GM19099 (cell line): ENCODE measurements around the gene RUVBL1.

Source experiments
- POLR2A ChIP-seq: IDR thresholded peaks from 3 replicates; pipeline ENCODE4 v1.6.1; 2011; ENCODE audit warnings: low read depth; ENCODE audit not compliant: insufficient read length; ENCODE audit errors: extremely low read depth

Gene RUVBL1

DNA sequence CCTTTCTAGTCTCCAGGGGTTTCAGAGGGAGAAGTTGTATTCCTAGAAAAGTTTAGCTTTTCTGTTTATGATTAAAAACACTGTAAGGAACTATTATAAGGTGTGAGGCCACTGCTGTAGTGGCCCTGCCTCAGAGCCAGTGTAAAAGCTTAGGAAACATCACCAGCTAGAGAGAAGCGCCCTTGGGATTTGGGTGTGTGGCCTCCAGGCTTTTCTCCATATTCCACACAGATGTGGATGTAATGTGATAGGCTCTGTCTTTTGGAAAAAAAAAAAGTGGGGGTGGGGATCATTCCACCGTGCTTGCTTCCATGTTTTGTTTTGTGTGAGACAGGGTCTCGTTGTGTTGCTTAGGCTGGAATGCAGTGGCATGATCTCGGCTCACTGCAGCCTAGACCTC lies 57.5 kb downstream of the RUVBL1 start:
- no peak for TF ChIP-seq POLR2A

- no peak for TF ChIP-seq POLR2A
These were observed 58.6 kb downstream of the RUVBL1 start for GRCh38 chr3:128064962-128065361.

GRCh38 chr3:128063865-128064264 lies 59.7 kb downstream of the RUVBL1 start:
- TF ChIP-seq POLR2A = no peak

GRCh38 chr3:128062033-128062745 lies 61.4 kb downstream of the RUVBL1 start:
- no peak for TF ChIP-seq POLR2A

DNA sequence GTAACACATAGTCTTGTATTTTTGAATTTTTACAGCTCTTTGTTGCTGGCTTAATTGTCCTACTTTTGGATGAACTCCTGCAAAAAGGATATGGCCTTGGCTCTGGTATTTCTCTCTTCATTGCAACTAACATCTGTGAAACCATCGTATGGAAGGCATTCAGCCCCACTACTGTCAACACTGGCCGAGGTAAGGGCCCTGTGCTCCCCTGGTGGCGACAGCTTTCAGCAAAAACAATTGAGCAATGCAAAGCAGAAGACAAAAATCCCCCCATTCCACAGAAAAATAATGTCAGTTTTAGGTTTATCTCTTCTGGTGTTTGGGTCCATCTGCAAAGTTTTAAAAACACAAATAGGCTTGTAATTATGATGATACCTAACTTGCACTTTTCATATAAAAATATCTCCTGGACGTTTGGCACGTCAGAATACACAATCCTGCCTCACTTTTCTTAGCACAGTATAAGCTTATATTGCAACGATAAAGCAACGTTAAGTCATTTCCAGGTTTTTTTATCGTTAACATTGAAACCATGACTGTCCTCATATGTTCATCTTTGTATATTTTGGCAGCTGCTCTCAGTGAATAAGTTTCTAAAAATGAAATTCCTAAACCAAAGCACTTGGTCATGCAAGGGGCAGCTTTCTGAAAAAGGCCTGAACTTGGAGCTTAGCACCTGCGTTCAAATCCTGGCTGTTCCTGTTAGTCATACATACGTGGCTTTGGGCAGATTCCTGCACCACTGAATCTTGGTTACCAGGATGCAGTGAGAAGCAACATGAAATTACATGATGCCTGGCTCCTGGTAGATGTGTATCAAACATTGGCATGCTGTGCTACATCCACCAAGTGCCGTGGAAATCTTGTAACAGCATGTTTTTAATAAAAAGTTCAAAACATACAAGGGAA lies 62.9 kb downstream of the RUVBL1 start:
- no peak for TF ChIP-seq POLR2A

GRCh38 chr3:128056258-128056657 lies 67.4 kb downstream of the RUVBL1 start:
- no peak for TF ChIP-seq POLR2A

DNA sequence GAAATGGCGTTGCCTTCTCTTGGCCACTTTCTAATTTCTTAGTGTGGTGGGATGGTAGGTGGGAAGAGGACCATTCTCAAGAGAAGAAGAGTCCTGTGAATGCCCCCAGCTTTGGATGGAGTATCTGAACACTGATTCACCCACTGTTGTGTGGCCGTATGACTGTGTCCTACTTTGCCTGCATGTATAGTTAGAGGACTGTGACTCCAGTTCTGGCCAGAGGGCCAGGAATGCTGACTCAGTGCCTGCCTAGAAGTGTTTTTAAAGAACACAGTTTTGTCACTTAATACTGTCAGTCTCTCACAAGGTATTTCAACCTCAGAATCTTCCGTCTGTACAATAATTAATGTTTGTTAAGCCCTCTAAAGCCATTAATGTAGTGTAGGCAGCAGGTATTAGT lies 69.2 kb downstream of the RUVBL1 start:
- no peak for TF ChIP-seq POLR2A

DNA sequence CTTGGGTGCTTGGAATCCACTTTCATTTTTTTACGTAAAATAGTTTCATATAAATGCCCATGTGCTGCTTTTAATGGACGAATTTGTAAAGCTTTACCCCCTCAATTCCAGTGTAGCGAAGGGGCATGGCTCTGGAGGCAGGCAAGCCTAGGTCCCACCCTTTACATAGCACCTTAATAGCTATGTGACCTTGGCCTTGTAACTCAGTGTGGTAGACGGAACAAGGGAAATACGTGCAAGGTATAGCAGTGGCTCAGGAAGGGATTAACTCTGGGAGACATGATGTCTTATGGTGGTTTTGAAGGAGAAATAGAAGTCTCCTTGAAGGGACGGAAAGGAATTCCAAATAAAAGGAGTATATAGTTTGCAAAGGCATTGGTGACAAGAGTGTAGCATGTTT lies 70.0 kb downstream of the RUVBL1 start:
- TF ChIP-seq POLR2A = no peak

DNA sequence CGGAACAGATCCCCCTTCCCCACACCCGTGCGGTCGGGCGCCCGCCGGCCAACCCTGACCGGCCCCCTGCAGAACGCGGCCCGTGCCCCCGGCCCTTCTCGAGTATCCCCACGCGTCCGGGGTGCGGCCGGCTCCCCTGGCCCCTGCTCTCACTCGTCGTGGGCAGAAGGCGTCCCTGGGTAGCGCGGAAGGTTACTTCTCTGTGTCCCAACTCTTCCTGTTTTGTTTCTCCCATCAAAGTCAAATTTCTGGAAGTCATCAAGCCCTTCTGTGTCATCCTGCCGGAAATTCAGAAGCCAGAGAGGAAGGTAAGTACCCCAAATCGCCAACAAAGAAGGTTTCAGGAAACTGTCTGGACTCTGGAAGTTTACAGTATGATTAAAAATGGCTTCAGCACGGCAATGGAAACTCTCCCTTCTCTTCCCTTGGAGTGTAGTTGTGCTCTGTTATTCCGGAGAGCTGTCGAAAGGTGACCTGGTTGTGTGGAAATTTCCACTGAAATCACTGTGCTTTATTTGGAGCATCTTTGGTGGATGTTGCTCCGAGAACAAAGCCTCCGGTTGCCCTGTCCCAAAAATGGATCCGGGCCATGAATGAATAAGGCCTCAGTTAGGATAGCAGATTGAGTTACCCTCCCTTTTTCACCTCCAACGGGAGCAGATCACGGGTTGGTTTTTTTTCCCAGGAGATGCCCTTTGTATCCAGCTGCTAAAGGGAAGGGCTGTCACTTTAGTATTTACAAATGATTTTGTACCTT lies 70.8 kb downstream of the RUVBL1 start:
- no peak for TF ChIP-seq POLR2A

DNA sequence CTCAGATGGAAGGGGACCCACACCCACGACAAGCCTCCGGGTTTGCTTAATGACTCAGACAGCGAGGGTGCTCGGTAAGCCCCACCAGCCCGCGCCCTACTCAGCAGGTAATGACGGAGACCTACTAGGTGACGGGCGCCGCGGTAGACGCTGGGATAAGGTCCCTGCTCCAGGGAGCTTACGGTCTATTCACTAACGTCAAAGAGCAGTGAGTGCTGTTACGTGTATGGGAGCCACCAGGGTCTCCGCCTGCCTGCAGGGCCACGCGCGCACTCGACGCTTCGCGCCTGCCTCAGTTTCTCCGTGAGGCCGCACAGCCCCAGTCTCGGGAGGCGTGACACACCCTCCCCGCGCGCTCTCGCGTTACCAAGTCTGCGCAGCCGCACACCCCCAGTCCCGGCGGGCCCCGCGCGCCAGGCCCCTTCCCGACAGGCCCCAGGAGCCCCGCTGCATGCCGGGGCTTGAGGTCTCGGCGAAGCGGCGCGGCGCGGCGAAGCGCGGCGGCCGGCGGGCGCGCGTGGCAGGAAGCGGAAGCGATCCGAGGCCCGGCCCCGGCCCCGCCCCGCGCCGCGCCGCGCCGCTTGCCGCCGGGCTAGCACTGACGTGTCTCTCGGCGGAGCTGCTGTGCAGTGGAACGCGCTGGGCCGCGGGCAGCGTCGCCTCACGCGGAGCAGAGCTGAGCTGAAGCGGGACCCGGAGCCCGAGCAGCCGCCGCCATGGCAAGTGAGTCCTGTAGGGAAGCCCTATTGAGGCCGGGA lies 71.6 kb downstream of the RUVBL1 start, which contains the start of gene SEC61A1:
Gene SEC61A1, plus strand, starts transcription at position 601 of the 758 bp plus-strand sequence. Its CDS starts 116 bp downstream, at position 717.
- peak; percentile 95 for TF ChIP-seq POLR2A

DNA sequence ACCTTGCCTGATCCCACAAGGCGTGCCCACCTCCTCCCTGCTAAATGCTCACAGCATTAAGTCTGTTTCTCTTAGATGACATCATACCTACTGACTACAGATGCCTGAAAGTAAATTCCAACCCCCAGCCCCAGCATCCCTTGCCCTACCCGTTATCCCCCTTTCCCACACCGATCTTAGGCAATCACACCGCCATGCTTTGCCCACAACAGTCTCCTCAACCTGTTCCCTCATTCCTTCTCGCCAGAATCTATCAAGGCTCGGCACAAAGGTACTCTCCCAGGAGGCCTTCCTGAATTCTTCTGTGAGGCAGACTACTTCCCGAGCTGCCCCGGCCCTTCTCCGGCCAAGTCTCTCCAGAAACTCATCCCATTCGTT lies 72.2 kb downstream of the RUVBL1 start:
- TF ChIP-seq POLR2A = no peak

- no peak for TF ChIP-seq POLR2A
These were observed 73.0 kb downstream of the RUVBL1 start for GRCh38 chr3:128050597-128050996.

DNA sequence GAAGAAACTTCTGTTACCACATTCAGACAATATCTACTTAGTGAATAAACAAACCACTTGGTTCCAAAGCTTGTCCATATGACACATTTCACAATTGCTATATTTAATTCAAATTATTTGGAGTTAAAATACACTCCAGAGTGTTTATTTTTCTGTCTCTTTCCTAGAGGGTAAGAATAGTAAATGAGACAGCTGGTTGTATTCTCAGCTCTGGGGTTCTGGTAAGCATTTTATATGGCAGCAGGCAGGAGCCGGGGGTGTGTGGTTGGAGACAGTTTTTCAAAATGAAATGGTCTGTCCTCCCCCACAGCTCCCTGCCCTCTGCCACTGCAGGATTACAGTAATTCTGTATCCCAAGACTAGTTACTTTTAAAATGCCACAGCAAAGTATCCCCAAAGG lies 82.3 kb downstream of the RUVBL1 start:
- TF ChIP-seq POLR2A = no peak

DNA sequence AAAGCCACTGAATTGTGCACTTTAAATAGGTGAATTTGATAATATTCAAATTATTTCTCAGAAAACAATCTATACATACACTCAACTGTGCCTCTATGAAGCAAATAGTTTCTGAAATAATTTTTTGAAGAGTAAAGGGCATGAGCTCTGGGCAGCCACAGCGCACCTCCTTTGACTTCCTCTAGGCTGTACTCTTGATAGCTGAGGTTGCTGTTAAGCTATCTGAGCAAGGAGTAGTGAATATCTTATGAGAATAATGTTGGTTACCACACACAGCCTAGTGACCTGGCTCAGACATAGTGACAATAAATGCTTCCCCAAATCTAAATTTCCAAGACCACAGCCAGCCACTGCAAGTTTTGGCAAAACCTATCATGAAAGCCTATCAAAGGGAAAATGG lies 83.0 kb downstream of the RUVBL1 start:
- no peak for TF ChIP-seq POLR2A
